GM21390 (cell line): ENCODE measurements around the gene PHLPP1.

Experiments
- ATAC-seq: cut with Tn5 transposase; IDR thresholded peaks from one replicate; pipeline ENCODE4 v1.9.1; 2021; ENCODE audit not compliant: unreplicated experiment

Gene PHLPP1

DNA sequence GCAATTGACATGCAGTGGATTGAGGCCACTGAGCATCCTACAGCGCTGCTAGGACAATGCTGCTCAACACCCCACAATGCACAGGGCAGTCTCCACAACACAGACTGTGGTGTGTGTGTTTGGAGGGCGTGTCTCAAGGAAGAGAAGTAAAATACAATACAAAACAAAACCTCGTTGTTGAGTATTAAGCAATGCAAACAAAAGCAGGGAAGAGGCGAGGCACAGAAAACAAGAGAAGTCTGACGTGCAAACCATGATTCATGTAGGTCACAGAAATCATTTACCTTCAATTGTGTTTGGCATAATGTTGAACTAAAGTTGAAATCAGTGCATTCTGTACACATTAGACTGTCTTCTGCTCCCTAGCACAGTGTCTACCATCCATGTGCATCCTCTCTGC is 260.9 kb downstream of the PHLPP1 start:
- no peak for ATAC-seq

DNA sequence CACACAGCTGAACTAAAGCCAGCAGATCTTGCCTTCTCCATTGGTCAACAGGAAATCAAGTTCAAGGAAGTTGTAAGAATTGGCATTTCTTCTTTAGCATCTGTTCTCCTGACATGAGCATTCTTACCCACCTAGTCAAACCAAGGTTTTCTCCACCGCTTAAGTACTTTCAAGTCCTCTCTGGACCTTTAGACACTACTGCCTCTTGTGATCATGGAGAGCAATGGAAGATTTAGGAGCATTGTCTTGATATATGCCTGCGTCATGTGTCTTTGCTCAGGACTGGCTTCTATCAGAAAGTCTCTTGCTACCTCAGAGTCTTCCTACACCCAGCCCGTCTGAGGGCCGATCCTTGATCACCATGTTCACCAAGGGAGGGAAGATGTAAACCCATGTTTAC is 262.2 kb downstream of the PHLPP1 start:
- ATAC-seq, result no peak

DNA sequence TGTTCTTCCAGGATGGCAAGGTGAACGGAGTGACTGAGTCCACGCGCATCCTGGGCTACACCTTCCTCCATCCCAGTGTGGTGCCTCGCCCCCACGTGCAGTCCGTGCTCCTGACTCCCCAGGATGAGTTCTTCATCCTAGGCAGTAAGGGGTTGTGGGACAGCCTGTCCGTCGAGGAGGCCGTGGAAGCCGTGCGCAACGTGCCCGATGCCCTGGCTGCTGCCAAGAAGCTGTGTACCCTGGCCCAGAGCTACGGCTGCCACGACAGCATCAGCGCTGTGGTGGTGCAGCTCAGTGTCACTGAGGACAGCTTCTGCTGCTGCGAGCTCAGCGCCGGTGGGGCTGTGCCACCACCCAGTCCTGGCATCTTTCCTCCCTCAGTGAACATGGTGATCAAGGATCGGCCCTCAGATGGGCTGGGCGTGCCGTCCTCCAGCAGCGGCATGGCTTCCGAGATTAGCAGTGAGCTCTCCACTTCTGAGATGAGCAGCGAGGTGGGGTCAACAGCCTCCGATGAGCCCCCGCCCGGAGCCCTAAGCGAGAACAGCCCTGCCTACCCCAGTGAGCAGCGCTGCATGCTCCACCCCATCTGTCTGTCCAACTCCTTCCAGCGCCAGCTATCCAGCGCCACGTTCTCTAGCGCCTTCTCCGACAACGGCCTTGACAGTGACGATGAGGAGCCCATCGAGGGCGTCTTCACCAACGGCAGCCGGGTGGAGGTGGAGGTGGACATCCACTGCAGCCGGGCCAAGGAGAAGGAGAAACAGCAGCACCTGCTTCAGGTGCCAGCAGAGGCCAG is 263.1 kb downstream of the PHLPP1 start:
- no peak for ATAC-seq

DNA sequence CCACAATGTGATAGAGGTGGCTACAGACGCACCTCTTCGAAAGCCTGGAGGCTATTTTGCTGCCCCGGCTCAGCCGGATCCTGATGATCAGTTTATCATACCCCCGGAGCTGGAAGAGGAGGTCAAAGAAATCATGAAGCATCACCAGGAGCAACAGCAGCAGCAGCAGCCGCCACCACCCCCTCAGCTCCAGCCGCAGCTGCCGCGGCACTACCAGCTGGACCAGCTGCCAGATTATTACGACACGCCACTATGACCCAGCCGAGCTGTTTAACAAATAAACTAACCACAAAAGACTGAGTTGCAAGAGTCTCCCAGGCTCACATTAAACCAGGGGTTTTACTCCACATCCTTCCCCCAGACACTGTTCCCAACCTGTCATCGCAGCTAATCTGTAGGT is 263.8 kb downstream of the PHLPP1 start:
- ATAC-seq, result no peak

DNA sequence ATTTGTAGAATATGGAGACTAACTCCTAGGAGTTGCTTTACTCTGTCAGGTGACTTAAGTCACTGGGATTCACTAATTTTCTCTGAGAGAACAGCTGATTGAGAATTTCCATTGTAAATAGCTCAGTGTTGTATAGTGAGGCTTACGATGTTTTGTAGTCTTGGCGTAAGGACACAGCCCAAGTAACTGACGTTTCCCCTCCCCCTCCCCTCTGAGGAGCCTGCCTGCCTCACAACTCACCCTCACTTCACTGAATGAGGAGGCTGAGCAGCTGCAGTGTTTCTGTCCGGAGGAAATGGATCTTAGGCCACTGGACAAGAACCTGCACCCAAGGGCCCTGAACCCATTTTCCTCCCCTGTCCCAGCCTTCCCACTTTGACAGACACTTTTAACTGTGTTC is 264.6 kb downstream of the PHLPP1 start:
- no peak for ATAC-seq

DNA sequence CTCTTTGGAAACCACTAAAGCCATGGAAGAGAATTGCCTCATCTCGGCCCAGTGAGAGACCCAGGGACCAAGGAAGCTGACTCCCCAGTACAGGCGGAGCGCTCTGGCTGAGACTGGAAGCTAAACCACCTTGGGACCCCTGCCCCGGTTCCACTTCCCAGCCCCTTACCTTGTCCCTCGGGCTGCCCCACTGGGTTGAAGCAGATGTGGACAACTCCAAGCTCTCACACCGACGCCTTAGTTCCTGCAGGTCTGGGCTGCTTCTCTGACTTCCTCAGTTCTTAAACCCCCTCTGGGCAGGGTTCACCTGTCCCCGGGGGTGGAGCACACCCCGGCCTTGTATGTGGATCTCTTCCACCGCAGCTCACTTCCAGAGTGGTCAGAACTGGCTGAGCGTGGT is 266.2 kb downstream of the PHLPP1 start:
- no peak for ATAC-seq

DNA sequence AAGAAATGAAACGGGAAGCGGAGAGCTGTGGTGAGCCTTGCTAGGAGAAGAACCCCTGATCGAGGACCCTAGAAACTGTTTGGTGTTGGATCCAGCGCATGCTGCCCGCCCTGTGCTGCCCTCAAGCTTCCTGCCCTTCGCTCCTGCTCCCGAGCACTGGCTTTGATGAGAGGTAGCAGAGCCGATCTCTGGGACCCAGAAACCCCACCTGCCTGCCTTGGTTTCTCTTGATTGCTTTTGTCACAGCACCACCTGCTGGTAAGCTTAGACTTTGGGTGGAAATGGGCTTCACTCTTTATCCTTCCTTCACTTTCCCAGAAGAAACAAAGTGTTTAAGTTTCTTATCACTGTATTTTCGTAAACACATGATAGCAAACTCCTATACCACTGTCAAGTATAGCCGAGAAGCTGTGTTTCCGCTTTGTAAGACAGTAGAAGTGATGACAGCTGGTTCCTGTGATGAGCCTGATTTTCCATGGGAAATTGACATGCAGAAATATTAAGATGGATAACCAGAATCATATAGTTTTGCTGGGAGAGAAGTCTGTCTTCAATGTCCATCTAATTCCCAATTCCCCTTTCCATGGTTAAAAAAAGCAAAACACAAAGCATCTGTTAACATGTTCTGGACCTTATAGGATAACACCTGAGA is 267.4 kb downstream of the PHLPP1 start:
- no peak for ATAC-seq

DNA sequence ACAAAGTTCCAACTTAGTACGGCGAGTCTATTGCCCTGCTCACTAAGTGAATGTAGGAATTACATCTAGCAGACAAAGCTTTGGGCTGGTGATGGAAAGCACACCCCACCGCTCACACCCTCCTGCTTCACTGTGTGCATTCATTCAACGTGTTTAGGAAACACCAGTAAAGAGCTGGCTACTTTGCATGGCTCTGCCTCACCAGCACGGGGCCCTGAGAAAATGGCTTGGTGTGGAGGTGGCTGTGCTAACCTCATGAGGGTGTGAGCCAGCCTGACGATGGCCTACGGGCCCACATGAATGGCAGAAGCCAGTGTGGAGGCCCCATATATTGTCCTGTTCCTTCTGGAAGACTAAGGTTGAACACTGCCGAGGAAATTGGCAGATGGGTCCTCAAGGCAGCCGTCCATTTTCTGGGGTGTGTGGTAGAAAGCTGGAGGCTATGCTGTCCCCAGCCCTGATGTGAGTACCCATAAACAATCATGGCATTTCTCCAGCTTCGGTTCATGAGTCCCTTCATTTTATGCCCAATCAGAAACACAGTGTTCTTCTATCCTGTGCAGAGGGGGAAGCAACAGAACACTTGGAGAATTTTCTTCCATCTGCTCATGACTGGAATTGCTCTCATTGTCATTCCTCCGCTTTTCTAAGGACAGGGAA is 269.4 kb downstream of the PHLPP1 start:
- ATAC-seq, result no peak

DNA sequence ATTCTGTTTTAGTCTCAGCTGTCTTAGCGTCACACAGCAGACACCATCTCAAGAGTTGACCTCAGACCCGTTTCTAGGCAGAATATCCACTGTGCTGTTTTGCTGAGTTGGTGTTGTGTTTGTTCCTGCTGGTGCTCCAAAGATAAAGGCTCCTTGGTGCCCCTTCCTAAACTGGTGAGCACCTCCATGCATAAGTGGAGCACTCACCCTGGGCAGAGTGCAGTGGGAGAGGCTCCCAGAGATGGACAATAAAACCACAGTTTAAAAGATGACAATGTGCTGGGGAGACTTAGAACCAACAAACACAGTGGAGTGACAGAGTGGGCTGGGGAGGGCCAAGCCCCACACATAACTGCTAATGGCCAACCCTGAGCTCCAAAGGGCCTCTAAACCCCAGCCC is 271.1 kb downstream of the PHLPP1 start:
- no peak for ATAC-seq

DNA sequence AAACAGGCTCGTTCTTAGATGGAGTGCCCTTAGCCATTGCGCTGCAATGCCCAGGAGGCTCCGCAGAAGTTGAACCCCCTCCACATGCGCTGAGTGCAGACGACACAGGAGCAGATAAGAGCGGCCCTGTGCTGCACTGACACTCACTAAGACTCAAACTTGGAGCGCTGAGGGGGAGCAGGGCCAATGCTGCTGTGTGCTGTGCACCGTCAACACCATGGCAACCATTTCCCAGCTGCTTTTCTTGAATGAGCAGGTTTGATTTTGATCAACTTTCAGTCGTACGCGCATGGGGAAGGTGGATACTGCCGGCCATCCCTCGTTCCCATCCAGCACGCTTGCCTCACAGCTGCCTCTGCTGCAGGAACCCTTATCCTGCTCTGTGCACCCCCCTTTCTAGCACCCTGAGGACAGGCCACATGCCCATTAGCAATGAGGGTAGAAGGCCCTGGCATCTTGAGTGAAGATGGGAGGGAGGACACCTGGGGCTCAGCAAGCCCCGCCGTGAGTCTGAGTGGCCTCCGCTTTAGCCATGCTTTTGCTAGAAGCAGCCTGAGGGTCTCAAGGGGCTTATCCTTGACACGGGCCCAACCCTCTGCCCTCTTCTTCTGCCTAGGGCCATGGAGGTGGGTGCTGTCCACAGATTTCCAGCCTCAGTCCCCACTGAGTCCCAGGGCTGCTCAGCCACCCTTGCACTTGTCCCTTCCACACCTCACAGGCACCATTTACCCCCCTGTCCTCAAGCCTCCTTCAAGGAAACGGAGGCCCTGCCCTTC is 271.9 kb downstream of the PHLPP1 start:
- ATAC-seq, result no peak

DNA sequence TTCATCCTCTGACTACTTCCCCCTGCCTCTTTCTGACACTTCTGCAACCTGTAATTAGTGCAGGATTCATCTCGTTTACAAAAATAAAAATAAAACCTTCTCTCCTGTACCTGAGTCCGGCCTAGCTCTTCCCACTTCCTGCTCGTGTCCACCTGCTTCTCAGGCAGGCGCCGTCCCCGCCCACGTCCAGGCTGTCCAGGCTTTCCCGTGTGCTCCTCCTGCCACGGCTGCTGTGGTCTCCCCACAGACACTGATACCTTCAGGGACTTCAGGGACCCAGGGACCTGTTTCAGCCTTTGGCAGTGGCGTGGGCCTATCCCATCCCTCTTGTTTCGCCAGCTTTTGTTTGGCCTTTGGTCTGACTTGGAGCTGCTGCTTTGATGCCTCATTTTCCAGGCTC is 272.5 kb downstream of the PHLPP1 start:
- ATAC-seq, result no peak

DNA sequence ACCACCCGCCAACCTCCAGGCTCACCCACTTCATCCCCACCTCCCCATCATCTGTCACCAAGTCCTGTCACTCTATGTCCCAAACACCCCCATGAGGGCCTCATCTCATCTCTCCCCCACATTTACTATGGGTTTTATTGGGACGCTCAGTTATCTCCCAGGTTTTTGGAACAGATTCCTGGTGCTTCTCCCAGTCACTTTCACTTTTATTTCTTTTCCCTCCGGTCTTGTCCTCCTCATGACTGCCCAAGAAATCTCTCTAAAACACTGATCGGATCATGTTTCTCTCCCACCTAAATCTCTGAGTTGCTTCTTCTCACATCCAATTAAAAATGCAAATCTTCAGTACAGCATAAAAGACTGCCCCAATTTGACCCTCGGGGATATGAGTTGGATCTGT is 273.1 kb downstream of the PHLPP1 start:
- no peak for ATAC-seq

DNA sequence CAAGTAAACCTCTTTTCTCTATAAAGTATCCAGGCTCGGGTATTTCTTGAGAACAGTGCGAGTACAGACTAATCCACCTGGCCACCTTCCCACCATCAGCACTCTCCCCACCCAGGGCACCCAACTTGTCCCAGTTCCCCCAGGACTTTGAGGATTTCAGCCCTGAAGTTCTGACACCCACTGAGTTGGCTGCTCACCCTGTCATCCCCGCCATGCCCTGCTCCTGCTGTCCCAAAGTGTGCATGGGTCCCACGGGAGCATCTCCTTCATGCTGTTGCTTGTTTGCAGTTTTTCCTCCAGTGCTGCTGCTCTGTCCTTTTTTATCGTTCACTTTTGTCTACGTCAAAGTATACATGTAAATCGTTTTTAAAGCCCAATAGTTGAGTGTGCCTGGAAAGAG is 273.9 kb downstream of the PHLPP1 start:
- ATAC-seq, result no peak

DNA sequence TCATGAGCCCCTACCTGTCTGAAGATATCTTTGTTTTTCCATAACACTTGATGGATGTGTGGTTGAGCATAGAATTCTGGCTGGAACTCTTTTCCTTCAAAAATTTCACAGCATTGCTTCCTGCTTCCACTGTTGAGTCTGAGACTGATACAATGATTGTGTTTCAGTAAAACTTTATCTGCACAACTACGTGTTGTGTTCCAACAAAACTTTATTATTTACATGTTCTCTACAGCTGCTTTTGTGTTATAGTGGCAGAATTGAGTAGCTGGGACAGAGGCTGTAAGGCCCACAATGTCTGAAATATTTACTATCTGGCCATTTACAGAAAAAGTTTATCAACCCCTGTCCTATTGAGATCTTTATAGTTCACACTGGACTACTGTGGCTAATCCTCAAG is 275.3 kb downstream of the PHLPP1 start:
- ATAC-seq, result no peak

DNA sequence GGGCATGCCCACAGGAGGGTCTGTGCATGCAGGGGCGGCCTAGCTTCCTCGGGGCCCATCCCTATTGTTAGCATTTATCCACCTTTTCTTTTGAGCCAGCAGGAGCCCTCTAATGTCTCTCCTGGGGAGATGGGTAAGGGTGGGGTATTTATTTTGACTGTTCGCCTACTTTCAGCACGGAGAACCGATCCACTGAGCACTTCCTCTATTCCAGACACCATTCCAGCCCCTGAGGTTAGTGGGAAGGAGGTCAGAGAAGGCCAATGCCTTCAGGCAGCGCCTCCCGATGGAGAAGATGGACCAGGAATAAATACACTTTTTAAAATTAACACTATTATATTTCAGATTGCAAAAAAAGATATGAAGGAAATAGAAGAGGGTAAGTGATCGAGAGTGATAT is 276.0 kb downstream of the PHLPP1 start:
- no peak for ATAC-seq

DNA sequence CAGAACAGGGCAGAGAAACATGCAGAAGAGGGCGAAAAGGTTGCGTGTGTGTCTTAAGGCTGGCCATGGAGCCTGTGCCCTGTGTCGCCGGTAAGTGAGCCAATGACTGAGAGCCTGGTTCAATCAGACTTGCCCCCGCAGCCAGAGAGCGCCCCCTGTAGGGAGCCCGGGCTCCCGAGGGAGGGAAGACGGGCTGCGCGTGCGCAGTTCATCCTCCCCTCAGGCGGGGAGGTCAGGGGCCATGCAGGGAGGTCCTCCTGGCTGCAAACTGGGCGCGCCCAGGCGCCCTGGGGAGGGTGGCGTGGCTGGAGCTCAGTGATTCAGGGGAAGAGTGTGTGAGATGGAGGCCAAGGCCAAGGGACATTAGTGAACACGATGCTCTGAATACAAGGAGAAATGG is 276.6 kb downstream of the PHLPP1 start:
- no peak for ATAC-seq

DNA sequence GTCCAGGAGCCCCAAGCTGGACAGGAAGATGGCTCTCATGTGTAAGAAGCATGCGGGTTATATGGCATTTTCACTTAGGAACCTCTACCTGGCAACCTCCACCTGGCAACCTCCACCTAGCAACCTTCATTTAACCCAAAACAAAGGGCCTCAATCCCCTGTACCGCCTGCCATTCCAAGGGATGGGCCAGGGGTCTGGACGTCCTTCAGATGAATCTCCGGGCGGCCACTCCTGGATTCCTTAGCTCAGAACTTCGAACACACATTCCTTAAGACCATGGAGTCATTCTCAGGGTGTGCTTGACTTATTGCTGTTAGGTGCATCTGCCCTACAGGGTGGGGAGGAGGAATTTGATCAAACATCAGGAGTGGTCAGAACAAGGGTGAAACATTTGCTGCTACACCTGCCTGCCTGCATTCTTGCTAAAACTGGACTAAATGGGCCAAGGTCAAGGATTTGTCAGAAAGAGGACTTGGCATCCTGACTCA is 277.6 kb downstream of the PHLPP1 start:
- no peak for ATAC-seq

DNA sequence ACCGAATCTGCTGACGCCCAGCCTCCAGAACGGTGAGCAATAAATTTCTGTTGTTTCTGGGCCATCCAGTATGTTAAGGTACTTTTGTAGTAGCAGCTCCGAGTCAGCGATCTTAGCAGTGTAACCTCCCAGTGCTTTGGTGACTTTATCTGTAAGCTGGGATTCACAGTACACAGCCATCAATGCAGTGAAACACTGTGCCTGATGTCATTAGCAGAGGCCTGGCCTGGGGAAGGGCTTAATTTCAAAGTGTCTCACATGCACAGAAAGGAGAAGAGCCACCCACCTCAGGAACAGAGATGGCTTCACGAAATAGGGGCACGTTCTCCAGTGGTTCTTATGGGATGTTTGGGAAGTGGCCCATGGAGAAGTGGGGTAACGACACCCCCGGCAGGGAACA is 281.2 kb downstream of the PHLPP1 start:
- no peak for ATAC-seq

DNA sequence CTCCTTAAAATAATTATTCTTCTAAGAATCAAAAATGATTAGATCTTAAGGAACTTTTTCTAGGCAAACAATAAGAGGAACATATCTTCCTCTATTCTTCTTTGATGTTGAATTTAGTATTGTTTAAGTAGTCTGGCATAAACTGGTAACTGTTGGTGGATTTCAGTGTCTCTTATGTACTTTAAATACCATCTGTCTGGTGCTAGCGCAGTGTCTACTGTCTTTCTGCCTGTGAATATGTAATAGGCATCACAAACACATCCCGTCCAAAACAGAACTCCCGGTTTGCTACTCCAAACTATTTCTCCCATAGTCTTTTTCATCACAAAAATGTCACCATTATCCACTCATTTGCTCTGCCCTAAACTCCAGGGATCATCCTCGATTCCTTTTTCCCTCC is 281.7 kb downstream of the PHLPP1 start:
- ATAC-seq, result no peak

DNA sequence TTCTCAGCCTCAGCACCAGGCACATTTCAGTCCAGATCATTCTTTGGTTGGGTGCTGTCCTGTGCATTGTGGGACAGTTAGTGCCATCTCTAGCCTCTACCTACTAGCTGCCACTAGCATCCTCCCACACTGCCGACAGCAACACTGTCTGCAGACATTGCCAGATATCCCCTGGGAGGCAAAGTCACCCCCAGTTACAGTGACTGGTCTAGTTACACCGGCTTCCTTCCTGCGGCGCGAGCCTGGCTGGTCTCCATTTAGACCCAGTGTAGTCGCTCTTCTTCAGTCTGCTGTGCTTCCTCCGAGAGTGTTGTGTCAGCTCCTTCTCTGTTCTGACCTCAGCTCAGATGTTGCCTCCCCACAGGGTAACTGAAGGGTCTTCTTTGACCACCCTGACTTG is 283.1 kb downstream of the PHLPP1 start:
- ATAC-seq, result no peak

DNA sequence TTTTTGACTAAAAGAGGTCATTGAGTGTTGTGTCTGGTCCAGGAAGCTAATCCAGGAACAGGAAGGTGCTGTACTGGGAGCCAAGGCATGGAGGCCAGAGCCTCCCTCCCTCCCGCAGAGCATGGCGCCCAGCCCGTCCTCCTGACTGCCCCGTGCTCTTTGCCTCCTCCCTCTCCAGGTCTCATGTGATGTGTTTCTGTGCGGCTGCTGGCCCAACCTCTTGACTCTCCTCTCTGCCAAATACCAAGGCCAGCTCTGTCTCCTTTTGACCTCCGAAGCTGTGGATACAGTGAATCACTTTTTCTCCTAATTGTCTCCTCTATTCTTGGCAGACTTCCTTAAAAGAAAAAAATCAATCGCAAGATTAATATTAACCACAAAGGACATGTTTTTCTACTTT is 284.1 kb downstream of the PHLPP1 start:
- no peak for ATAC-seq
